ENCODE measurements around the gene SPEF2.

GRCh38 chr5:35789732-35790456, 172.2 kb downstream of the SPEF2 start:
- TF ChIP-seq, protein P1, sequence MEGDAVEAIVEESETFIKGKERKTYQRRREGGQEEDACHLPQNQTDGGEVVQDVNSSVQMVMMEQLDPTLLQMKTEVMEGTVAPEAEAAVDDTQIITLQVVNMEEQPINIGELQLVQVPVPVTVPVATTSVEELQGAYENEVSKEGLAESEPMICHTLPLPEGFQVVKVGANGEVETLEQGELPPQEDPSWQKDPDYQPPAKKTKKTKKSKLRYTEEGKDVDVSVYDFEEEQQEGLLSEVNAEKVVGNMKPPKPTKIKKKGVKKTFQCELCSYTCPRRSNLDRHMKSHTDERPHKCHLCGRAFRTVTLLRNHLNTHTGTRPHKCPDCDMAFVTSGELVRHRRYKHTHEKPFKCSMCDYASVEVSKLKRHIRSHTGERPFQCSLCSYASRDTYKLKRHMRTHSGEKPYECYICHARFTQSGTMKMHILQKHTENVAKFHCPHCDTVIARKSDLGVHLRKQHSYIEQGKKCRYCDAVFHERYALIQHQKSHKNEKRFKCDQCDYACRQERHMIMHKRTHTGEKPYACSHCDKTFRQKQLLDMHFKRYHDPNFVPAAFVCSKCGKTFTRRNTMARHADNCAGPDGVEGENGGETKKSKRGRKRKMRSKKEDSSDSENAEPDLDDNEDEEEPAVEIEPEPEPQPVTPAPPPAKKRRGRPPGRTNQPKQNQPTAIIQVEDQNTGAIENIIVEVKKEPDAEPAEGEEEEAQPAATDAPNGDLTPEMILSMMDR (IDR thresholded peaks at IDR 0.05; ENCODE audit: poor library complexity, severe bottlenecking) = no peak
- TF ChIP-seq REST (IDR thresholded peaks at IDR 0.05; ENCODE audit: borderline replicate concordance) (no peak), POLR2AphosphoS5 (IDR thresholded peaks at IDR 0.05) (no peak), EZH2 (IDR thresholded peaks at IDR 0.05; ENCODE audit: borderline replicate concordance, insufficient read depth, low read length, poor library complexity, severe bottlenecking) (no peak), EP300 (conservative IDR thresholded peaks at IDR 0.05; ENCODE audit: poor library complexity, severe bottlenecking) (no peak), TAF1 (IDR thresholded peaks at IDR 0.05; ENCODE audit: low read depth) (no peak), RAD21 (conservative IDR thresholded peaks at IDR 0.05) (no peak)

Measured in neural cell (in vitro differentiated cells).